ENCODE data around the gene FBLN2.

The FBLN2 gene

GRCh38 chr3:13536832-13537231 is 12.1 kb upstream of the FBLN2 start:
- no peak overlapping the region for H3K27ac ChIP-seq (replicated peaks; ENCODE audit: low read length)
- no peak overlapping the region for H3K4me2 ChIP-seq (ENCODE audit: insufficient read depth, low read length, poor library complexity, severe bottlenecking)
- peak overlapping the region; percentile 10 for H2BK12ac ChIP-seq (ENCODE audit: low read length)
- H3K36me3 ChIP-seq (replicated peaks in 1 of 2; ENCODE audit: control insufficient read depth in 2 of 2, insufficient read depth in 2 of 2, low read length in 2 of 2), result no peaks in the 10 kb centered on the region
- peaks cover 0 to 4% of the 10 kb centered on the region in 2 donors for H3K9me3 ChIP-seq (replicated peaks in 1 of 2; ENCODE audit: control insufficient read depth in 2 of 2, insufficient read depth in 1 of 2, low read depth in 1 of 2, low read length in 2 of 2)
- no CpG with 5 or more reads among the region's 8 CpGs for WGBS, 2 donors (ENCODE audit: extremely low coverage in 2 of 2, insufficient read length in 2 of 2, insufficient replicate concordance in 1 of 2)
- H4K91ac ChIP-seq (ENCODE audit: low read depth, low read length, poor library complexity), result no peak overlapping the region
- no peaks in the 10 kb centered on the region for H3K27me3 ChIP-seq (ENCODE audit: control insufficient read depth in 3 of 3, insufficient read depth in 3 of 3, low read depth in 1 of 3, low read length in 3 of 3)
- H3K14ac ChIP-seq (ENCODE audit: low read length), result no peak overlapping the region
- H4K8ac ChIP-seq (ENCODE audit: low read depth, low read length), result no peak overlapping the region
- H3K4me3 ChIP-seq (ENCODE audit: low read length in 2 of 2), result no peak overlapping the region
- H3K23ac ChIP-seq (ENCODE audit: low read depth, low read length, poor library complexity), result no peak overlapping the region
- H2BK120ac ChIP-seq (ENCODE audit: low read depth, low read length), result no peak overlapping the region
- H2AK5ac ChIP-seq (ENCODE audit: low read depth, low read length), result no peak overlapping the region
- H3K4ac ChIP-seq (ENCODE audit: low read length), result no peak overlapping the region
- H2AFZ ChIP-seq (ENCODE audit: low read length), result peak overlapping the region; percentile 73
- no peak overlapping the region for H2BK15ac ChIP-seq (ENCODE audit: low read length)
- H3K18ac ChIP-seq (ENCODE audit: low read length), result no peak overlapping the region
- H3K4me1 ChIP-seq (ENCODE audit: control insufficient read depth in 2 of 2, insufficient read depth in 1 of 2, low read depth in 1 of 2, low read length in 2 of 2), result peaks cover 0 to 3% of the 10 kb centered on the region in 2 donors
- no peak overlapping the region for H2BK5ac ChIP-seq (ENCODE audit: low read length)
- no peaks in the 10 kb centered on the region for H3K79me1 ChIP-seq (ENCODE audit: low read depth, low read length)
- H3K9ac ChIP-seq (ENCODE audit: low read depth, low read length, poor library complexity), result no peak overlapping the region
- no peak for DNase-seq (ENCODE audit: low spot score)

- no peak overlapping the region for H3K9ac ChIP-seq (ENCODE audit: low read depth, low read length, poor library complexity)
- H3K9me3 ChIP-seq (replicated peaks in 1 of 2; ENCODE audit: control insufficient read depth in 2 of 2, insufficient read depth in 1 of 2, low read depth in 1 of 2, low read length in 2 of 2), result peaks cover 0 to 4% of the 10 kb centered on the region in 2 donors
- no peak overlapping the region for H2BK15ac ChIP-seq (ENCODE audit: low read length)
- H4K91ac ChIP-seq (ENCODE audit: low read depth, low read length, poor library complexity), result no peak overlapping the region
- no peak overlapping the region for H3K14ac ChIP-seq (ENCODE audit: low read length)
- no peaks in the 10 kb centered on the region for H3K27me3 ChIP-seq (ENCODE audit: control insufficient read depth in 3 of 3, insufficient read depth in 3 of 3, low read depth in 1 of 3, low read length in 3 of 3)
- no peaks in the 10 kb centered on the region for H3K79me1 ChIP-seq (ENCODE audit: low read depth, low read length)
- H3K4me1 ChIP-seq (ENCODE audit: control insufficient read depth in 2 of 2, insufficient read depth in 1 of 2, low read depth in 1 of 2, low read length in 2 of 2), result peaks cover 0 to 3% of the 10 kb centered on the region in 2 donors
- DNase-seq (ENCODE audit: low spot score), result no peak
- no peak overlapping the region for H2AK5ac ChIP-seq (ENCODE audit: low read depth, low read length)
- no peak overlapping the region for H2BK120ac ChIP-seq (ENCODE audit: low read depth, low read length)
- H3K23ac ChIP-seq (ENCODE audit: low read depth, low read length, poor library complexity), result no peak overlapping the region
- no peak overlapping the region for H4K8ac ChIP-seq (ENCODE audit: low read depth, low read length)
- H2BK12ac ChIP-seq (ENCODE audit: low read length), result no peak overlapping the region
- no peak overlapping the region for H2BK5ac ChIP-seq (ENCODE audit: low read length)
- H3K4me3 ChIP-seq (ENCODE audit: low read length in 2 of 2), result no peak overlapping the region
- WGBS, 2 donors (ENCODE audit: extremely low coverage in 2 of 2, insufficient read length in 2 of 2, insufficient replicate concordance in 1 of 2), result no CpG with 5 or more reads among the region's 6 CpGs
- H2AFZ ChIP-seq (ENCODE audit: low read length), result peak overlapping the region; percentile 73
- H3K4ac ChIP-seq (ENCODE audit: low read length), result no peak overlapping the region
- no peak overlapping the region for H3K27ac ChIP-seq (replicated peaks; ENCODE audit: low read length)
- peak overlapping the region; percentile 23 for H3K18ac ChIP-seq (ENCODE audit: low read length)
- H3K36me3 ChIP-seq (replicated peaks in 1 of 2; ENCODE audit: control insufficient read depth in 2 of 2, insufficient read depth in 2 of 2, low read length in 2 of 2), result no peaks in the 10 kb centered on the region
- no peak overlapping the region for H3K4me2 ChIP-seq (ENCODE audit: insufficient read depth, low read length, poor library complexity, severe bottlenecking)
Measured at GRCh38 chr3:13537244-13537908, 11.5 kb upstream of the FBLN2 start.

GRCh38 chr3:13537909-13538296 is 11.0 kb upstream of the FBLN2 start:
- Histone ChIP-seq H2BK15ac (ENCODE audit: low read length) (no peak overlapping the region), H3K4me3 (ENCODE audit: low read length in 2 of 2) (no peak overlapping the region), H3K18ac (ENCODE audit: low read length) (no peak overlapping the region), H2BK12ac (ENCODE audit: low read length) (no peak overlapping the region), H3K4me2 (ENCODE audit: insufficient read depth, low read length, poor library complexity, severe bottlenecking) (no peak overlapping the region), H3K36me3 (replicated peaks in 1 of 2; ENCODE audit: control insufficient read depth in 2 of 2, insufficient read depth in 2 of 2, low read length in 2 of 2) (no peaks in the 10 kb centered on the region), H2AK5ac (ENCODE audit: low read depth, low read length) (no peak overlapping the region), H3K79me1 (ENCODE audit: low read depth, low read length) (no peaks in the 10 kb centered on the region), H3K9me3 (replicated peaks in 1 of 2; ENCODE audit: control insufficient read depth in 2 of 2, insufficient read depth in 1 of 2, low read depth in 1 of 2, low read length in 2 of 2) (peaks cover 0 to 4% of the 10 kb centered on the region in 2 donors), H3K27ac (replicated peaks; ENCODE audit: low read length) (no peak overlapping the region), H3K27me3 (ENCODE audit: control insufficient read depth in 3 of 3, insufficient read depth in 3 of 3, low read depth in 1 of 3, low read length in 3 of 3) (no peaks in the 10 kb centered on the region), H3K14ac (ENCODE audit: low read length) (no peak overlapping the region), H4K8ac (ENCODE audit: low read depth, low read length) (no peak overlapping the region), H2BK120ac (ENCODE audit: low read depth, low read length) (no peak overlapping the region), H4K91ac (ENCODE audit: low read depth, low read length, poor library complexity) (no peak overlapping the region), H2BK5ac (ENCODE audit: low read length) (no peak overlapping the region), H2AFZ (ENCODE audit: low read length) (no peak overlapping the region), H3K4me1 (ENCODE audit: control insufficient read depth in 2 of 2, insufficient read depth in 1 of 2, low read depth in 1 of 2, low read length in 2 of 2) (peaks cover 0 to 3% of the 10 kb centered on the region in 2 donors), H3K9ac (ENCODE audit: low read depth, low read length, poor library complexity) (no peak overlapping the region), H3K23ac (ENCODE audit: low read depth, low read length, poor library complexity) (no peak overlapping the region), H3K4ac (ENCODE audit: low read length) (no peak overlapping the region)
- no CpG with 5 or more reads among the region's 6 CpGs for WGBS, 2 donors (ENCODE audit: extremely low coverage in 2 of 2, insufficient read length in 2 of 2, insufficient replicate concordance in 1 of 2)
- DNase-seq (ENCODE audit: low spot score), result no peak

DNA sequence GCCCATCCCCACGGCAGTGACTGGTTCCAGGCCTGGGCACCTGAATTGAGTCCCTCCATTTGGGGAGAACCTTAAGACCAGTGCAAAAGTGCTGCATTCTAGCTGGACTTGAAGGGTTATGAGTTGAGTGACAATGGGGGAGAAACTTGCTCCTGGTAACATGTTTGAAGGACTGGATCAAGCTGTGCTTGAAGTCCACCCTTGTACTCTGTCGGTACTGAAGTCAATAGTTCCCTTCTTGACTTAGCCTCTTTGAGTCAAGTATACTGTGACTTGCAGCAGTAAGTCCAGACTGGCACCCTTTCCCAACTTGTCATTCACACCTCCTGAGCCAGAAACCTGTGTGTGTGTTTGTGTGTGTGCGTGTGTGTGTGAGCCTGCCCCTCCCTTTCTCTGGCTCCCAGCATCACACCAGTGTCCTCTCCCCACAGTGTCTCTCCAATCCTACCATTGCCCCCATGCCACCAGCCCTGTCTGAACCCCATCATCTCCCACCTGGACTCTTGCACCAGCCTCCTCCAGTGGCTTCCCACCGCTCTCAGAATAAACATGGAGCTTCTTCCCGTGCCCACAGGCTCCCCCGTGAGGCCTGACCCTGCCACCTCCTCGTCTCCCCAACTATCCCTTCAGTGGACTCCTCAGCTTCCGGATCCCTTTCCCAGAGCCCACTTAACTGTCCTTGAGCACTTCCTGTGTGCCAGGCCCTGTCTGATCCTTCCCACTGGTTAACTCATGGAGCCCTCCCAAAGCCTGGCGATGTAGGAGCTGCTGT is 10.2 kb upstream of the FBLN2 start:
- Histone ChIP-seq H3K27me3 (ENCODE audit: control insufficient read depth in 3 of 3, insufficient read depth in 3 of 3, low read depth in 1 of 3, low read length in 3 of 3) (peaks cover 0 to 4% (median 0%) of the 10 kb centered on the region in 3 experiments), H4K8ac (ENCODE audit: low read depth, low read length) (no peak overlapping the region), H3K9me3 (replicated peaks in 1 of 2; ENCODE audit: control insufficient read depth in 2 of 2, insufficient read depth in 1 of 2, low read depth in 1 of 2, low read length in 2 of 2) (peaks cover 0 to 4% of the 10 kb centered on the region in 2 donors), H2BK5ac (ENCODE audit: low read length) (no peak overlapping the region), H3K27ac (replicated peaks; ENCODE audit: low read length) (no peak overlapping the region), H3K36me3 (replicated peaks in 1 of 2; ENCODE audit: control insufficient read depth in 2 of 2, insufficient read depth in 2 of 2, low read length in 2 of 2) (no peaks in the 10 kb centered on the region), H2BK15ac (ENCODE audit: low read length) (no peak overlapping the region), H3K23ac (ENCODE audit: low read depth, low read length, poor library complexity) (peak overlapping the region; percentile 58), H3K4me1 (ENCODE audit: control insufficient read depth in 2 of 2, insufficient read depth in 1 of 2, low read depth in 1 of 2, low read length in 2 of 2) (peaks cover 0 to 3% of the 10 kb centered on the region in 2 donors), H4K91ac (ENCODE audit: low read depth, low read length, poor library complexity) (no peak overlapping the region), H3K4me3 (ENCODE audit: low read length in 2 of 2) (no peak overlapping the region), H3K18ac (ENCODE audit: low read length) (no peak overlapping the region), H2AK5ac (ENCODE audit: low read depth, low read length) (no peak overlapping the region), H3K14ac (ENCODE audit: low read length) (no peak overlapping the region), H3K79me1 (ENCODE audit: low read depth, low read length) (no peaks in the 10 kb centered on the region), H2BK12ac (ENCODE audit: low read length) (no peak overlapping the region), H3K9ac (ENCODE audit: low read depth, low read length, poor library complexity) (peak overlapping the region; percentile 2), H3K4ac (ENCODE audit: low read length) (no peak overlapping the region), H2BK120ac (ENCODE audit: low read depth, low read length) (no peak overlapping the region), H2AFZ (ENCODE audit: low read length) (no peak overlapping the region), H3K4me2 (ENCODE audit: insufficient read depth, low read length, poor library complexity, severe bottlenecking) (no peak overlapping the region)
- no CpG with 5 or more reads among the region's 9 CpGs for WGBS, 2 donors (ENCODE audit: extremely low coverage in 2 of 2, insufficient read length in 2 of 2, insufficient replicate concordance in 1 of 2)
- DNase-seq (ENCODE audit: low spot score), result no peak

Data from neuronal stem cell (in vitro differentiated cells).